Fibroblast of lung (primary cell): ENCODE results near the gene HIF1AN.

Experiments
- CTCF ChIP-seq, 2 donors: IDR thresholded peaks in 1 of 2; conservative IDR thresholded peaks in 1 of 2; 1 replicate in 1 of 2; 2 replicates in 1 of 2; pipeline ENCODE4 v1.5.1; 2011 to 2012; ENCODE audit warnings: low read length in 2 of 2, control low read depth in 1 of 2, inconsistent platforms in 1 of 2, low read depth in 1 of 2, mild to moderate bottlenecking in 1 of 2
- EZH2 ChIP-seq: IDR thresholded peaks from 2 replicates; pipeline ENCODE4 v1.5.1; 2012; ENCODE audit warnings: low read length, control low read depth, mild to moderate bottlenecking; ENCODE audit errors: missing control alignments

- TF ChIP-seq CTCF (conservative IDR thresholded peaks at IDR 0.05 in 1 of 2, IDR thresholded peaks at IDR 0.05 in 1 of 2; ENCODE audit: low read depth in 1 of 2, low read length in 2 of 2) (no peak), EZH2 (no peak)
Measured at GRCh38 chr10:100553929-100554328, 18.2 kb downstream of the HIF1AN start.
